NCI-H2196 treated with DMSO at 0.1 percent for 48 hours (cell line): ENCODE measurements around the gene BMP7.
"Not testable (repeated sequence)": the region's sequence is repeated elsewhere in the genome, so short reads cannot be mapped to it uniquely, and the experiment has no call there.

Source experiments
- DNase-seq: peaks from one replicate; lab custom pipeline; 2025; ENCODE audit not compliant: unreplicated experiment; lab: John Stamatoyannopoulos, UW

BMP7 gene

GRCh38 chr20:57267158-57267821 lies 849 bp upstream of the BMP7 start:
- no peak for DNase-seq

- no peak for DNase-seq
Observed at GRCh38 chr20:57265997-57266290, 497 bp downstream of the BMP7 start.

DNA sequence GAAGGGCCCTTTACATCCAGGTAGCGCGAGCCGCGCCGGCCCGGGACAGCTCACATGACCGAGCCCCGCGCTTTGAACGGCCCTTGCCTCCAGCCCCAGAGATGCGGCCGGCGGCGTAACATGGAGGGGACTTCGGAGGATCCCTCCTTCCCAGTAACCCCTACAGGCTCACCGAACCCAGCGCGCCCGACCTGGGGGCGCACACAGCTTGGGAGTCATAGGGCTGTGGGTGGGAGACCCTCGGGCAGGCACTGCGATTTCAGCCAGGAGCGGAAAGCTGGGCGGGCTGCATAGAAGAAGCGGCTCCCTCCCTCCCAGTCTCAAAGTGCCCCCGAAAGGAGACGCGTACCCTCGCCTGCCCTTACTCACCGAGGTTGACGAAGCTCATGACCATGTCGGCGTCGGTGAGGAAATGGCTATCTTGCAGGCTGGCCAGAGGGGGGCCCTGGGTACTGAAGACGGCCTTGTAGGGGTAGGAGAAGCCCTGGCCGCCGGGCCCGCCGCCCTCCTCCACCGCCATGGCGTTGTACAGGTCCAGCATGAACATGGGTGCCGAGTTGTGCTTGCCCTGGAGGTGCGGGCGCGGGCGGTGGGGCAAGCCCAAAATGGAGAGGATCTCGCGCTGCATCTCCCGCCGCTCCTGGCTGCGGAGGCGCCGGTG lies 975 bp downstream of the BMP7 start:
- no peak for DNase-seq

- not testable (repeated sequence) for DNase-seq
Observed at GRCh38 chr20:57264908-57265335, 1.5 kb downstream of the BMP7 start.

- DNase-seq = no peak
Observed at GRCh38 chr20:57263801-57264792, 2.3 kb downstream of the BMP7 start.

DNA sequence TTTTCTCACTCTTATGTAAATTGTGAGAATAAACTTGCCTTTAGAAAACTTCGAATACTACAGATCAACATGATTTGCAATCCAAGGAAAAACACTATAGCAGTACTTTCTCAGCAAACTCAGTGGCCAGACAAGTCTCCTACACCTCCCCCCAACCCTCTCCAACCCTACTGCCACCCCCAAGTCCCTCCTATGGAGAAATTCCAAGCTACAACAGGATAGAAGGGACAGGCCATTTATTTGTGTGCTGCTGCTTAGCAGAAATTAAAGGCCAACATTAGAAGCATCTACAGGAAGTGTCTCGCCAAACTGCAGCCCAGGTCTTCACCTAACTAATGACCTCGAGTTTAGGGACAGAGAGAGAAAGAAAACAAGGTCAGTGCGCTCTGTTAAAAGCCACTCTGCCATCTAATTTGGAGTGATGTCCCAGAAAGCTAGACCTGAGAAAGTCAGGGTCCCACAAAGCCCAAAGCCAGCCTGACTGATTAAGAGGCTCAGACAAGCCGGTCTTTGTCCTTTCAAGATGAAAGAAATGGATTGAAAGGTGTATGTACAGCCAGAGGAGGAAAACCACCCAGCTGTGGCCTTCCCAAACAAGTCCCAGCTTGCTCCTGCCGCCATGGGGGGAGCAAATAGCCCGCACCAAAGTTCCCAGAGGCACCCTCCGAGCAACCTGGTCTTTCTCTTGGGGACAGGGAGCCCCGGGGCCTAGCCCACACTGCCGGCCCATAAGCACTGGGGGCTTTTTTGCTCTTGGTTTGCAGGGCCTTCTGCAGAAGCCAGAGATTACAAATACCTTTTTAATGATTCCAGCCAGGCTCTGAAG lies 3.4 kb downstream of the BMP7 start:
- no peak for DNase-seq

- DNase-seq = no peak
Observed at GRCh38 chr20:57262301-57262700, 4.1 kb downstream of the BMP7 start.

DNA sequence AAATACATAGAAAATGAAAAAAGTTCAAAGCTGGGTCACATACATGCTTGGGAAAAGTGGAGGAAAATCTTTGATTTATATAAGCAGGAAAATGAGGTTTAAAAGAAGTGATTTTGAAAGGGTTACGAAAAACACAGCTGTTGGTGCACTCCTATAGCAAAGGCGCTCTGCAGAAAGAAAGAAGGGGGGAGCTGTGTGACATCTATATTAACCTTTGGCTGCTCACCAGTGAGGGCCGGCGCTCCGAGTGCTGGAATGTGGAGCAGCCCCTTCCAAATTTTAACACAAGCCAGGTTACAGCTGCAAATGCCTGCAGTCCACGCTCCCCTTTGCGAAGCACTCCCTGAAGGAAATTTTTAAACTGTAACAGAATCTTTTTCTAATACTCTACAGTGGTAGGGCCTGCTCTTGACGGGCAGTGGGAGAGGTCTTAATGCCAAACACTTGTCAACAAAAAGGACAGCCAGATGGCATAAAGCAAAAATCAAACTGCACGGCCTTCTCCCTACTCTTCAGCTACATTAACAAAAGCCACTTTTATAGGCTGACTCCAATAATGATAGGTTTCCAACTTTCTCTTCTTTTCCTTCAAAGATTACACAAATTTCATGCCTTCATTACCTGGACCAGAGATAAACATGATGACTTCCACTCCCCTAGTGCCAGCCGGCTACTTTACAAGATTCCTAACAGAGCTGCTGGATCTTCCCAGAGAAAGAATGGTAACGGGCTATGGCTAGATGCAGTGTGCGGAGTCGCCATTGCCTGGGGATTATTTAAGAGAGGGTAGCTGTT lies 4.8 kb downstream of the BMP7 start:
- no peak for DNase-seq

- DNase-seq = no peak
Observed at GRCh38 chr20:57260934-57261333, 5.5 kb downstream of the BMP7 start.

GRCh38 chr20:57259938-57260921 lies 6.2 kb downstream of the BMP7 start:
- no peak for DNase-seq

GRCh38 chr20:57259121-57259937 lies 7.1 kb downstream of the BMP7 start:
- no peak for DNase-seq

DNA sequence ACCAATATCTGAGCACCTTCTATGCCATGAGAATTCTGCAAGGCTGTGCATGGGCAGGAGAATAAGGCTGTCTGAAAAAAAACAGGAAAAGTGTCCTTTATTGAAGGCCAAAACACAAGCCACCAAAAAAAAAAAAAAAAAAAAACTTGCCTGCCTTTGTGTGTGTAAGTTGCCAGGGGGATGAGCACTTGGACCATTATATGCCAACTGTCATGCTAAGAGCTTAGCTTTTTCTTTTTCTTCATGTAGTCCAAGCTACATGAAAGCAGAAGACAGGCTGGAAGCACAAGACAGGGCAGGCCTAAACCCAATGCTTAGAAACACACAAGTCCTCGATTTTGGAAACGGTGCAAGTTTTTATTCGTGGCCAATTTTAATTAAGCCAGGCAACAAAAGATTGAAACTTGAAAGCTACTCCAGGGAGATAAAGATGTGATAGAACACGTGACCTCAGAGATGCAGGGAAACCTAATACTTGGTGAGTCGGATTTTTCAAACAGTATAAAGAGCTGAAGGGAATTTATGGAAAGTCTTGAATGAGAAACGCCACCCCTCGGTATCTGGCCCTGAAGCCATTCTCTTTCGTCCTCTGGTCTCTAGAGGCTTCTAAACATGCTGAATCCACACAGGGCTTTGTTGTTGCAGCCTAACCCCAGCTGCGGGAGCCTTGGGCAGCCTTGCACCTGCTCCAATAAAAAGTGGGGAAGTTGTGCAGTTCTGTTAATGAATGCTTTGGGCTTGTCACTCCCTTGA lies 8.6 kb downstream of the BMP7 start:
- DNase-seq = no peak

GRCh38 chr20:57256908-57257307 lies 9.5 kb downstream of the BMP7 start:
- no peak for DNase-seq

GRCh38 chr20:57256205-57256604 lies 10.2 kb downstream of the BMP7 start:
- no peak for DNase-seq

- DNase-seq = no peak
Observed at GRCh38 chr20:57255183-57255582, 11.3 kb downstream of the BMP7 start.

- DNase-seq = no peak
Observed at GRCh38 chr20:57252559-57253162, 13.8 kb downstream of the BMP7 start.

DNA sequence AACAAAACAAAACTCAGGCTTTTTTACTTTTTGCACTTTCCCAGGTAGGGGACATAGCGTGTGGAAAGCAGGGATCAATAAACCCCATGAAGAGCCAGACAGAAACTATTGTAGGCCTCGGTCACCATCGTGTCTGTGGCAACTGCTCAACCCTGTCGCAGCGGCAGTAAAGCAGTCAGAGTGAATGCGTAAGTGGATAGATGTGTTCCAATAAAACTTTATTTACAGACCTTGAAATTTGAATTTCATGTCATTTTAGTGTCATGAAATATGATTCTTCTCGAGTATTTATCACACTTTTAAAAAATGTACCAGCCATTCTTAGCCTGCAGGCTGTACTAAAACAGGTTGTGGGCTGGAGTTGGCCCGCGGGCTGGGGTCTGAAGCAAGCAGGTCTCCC lies 14.5 kb downstream of the BMP7 start:
- no peak for DNase-seq
